ENCODE measurements around the gene AKAP8L. TPM values are rescaled to one million over a fixed set of nuclear protein-coding genes. Genes with fewer than 3 reads are reported as not detected.

Gene AKAP8L
- total and polyA plus RNA-seq, 2 experiments from 2014 or later: 88.7 to 155 TPM

DNA sequence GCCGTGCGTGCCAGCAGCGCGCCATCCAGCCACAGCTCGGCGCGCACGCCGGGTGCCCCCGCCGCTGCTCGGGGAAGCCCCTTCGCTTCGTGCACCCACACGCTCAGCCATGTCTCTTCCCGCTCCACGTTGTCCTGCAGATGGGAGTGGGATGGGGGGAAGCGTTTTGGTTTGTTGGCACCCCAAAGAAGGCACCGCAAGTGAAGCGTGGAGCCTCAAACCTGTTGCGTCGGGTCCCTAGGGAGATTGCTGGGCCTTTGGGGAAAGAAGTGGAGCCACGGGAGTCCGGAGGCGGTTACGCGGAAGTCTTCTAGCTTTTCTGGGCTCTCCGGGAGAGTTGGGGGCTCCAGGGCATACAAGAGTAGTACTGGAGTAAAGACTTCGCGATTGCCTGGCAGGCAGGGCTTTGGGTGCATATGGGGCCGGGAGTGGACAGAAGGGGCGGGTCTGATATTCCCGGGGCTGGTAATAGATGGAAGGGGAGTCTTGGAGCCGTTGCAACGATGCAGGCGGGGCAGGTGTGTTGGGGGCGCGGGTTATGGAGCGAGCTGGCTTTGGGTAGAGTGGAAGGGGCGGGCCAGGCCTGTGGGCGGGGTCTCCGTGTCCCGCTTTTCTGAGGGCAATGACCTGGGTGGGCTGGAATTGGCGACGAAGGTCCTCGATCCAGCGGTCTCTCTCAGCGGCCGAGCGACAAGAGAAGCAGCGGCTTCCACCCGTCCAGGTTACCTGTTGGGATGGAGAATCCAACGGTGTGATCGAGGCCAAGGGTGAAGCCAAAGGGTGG is 39.1 kb upstream of the AKAP8L start:
- TF ChIP-seq EZH2 (IDR thresholded peaks at IDR 0.05; ENCODE audit: borderline replicate concordance) (no peak), EZH2phosphoT487 (IDR thresholded peaks at IDR 0.05; ENCODE audit: low read depth, severe bottlenecking, unreplicated experiment) (no peak)
- TF ChIP-seq, protein P1, sequence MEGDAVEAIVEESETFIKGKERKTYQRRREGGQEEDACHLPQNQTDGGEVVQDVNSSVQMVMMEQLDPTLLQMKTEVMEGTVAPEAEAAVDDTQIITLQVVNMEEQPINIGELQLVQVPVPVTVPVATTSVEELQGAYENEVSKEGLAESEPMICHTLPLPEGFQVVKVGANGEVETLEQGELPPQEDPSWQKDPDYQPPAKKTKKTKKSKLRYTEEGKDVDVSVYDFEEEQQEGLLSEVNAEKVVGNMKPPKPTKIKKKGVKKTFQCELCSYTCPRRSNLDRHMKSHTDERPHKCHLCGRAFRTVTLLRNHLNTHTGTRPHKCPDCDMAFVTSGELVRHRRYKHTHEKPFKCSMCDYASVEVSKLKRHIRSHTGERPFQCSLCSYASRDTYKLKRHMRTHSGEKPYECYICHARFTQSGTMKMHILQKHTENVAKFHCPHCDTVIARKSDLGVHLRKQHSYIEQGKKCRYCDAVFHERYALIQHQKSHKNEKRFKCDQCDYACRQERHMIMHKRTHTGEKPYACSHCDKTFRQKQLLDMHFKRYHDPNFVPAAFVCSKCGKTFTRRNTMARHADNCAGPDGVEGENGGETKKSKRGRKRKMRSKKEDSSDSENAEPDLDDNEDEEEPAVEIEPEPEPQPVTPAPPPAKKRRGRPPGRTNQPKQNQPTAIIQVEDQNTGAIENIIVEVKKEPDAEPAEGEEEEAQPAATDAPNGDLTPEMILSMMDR (IDR thresholded peaks at IDR 0.05; ENCODE audit: poor library complexity): no peak
- H4K20me1 ChIP-seq (ENCODE audit: insufficient read depth, poor library complexity, severe bottlenecking): no peaks in the 10 kb centered on the region
- peak overlapping the region; percentile 72 for H3K4me2 ChIP-seq
- peaks cover 63% of the 10 kb centered on the region for H3K27me3 ChIP-seq
- H3K9me3 ChIP-seq (ENCODE audit: low read depth): no peaks in the 10 kb centered on the region
- no peaks in the 10 kb centered on the region for H3K9me2 ChIP-seq (replicated peaks; ENCODE audit: insufficient read depth)
- peaks cover 2% of the 10 kb centered on the region for H3K4me1 ChIP-seq (ENCODE audit: insufficient read depth)
- H3K79me2 ChIP-seq: no peaks in the 10 kb centered on the region
- H3K36me3 ChIP-seq (replicated peaks; ENCODE audit: insufficient read depth, low read depth): no peaks in the 10 kb centered on the region
- DNase-seq (ENCODE audit: low spot score): no peak
- H3K27ac ChIP-seq: no peak overlapping the region
- no peak overlapping the region for H3K4me3 ChIP-seq
- no peak overlapping the region for H2AFZ ChIP-seq
- WGBS (ENCODE audit: low lambda C conversion rate, missing lambda C conversion rate): 35% methylated on average over 43 of the region's 54 CpGs

DNA sequence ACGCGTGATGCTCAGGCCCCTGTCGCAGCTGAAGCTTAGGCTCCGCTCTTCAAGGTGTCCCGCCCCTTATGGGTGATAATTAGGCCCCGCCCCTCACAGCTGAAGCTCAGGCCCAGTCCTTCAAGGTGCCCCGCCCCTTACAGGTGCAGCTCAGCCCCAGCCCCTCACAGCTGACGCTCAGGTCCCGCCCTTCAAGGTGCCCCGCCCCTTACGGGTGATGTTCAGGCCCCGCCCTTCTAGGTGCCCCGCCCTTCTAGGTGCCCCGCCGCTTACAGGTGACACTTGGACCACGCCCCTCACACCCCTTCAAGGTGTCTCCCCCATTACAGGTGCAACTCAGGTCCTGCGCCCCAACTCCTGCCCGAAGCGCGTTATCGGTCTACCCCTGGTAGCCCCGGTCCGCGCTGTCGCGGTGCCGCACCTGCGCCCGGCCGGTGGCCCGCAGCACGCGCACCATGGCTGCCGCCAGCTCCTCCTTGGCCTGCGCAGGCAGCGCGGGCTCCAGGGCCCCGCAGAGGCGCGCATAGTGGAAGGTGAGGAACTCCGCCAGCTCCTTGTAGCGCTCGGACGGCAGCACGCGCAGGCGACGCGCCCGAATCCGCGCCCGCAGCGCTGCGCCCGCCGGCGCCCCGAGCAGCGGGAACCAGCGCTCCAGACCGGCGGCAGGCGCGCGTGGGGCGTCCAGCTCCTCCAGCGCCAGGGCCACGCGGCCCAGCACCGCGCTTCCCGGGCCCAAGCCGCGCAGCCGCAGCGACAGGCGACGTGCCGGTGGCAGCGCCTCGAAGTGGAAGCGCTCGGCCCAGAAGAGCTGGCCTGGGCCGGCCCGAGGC is 38.3 kb upstream of the AKAP8L start:
- no peak overlapping the region for H3K4me3 ChIP-seq
- WGBS (ENCODE audit: low lambda C conversion rate, missing lambda C conversion rate): 4% methylated on average over 56 of the region's 86 CpGs
- no peaks in the 10 kb centered on the region for H3K79me2 ChIP-seq
- H3K36me3 ChIP-seq (replicated peaks; ENCODE audit: insufficient read depth, low read depth): no peaks in the 10 kb centered on the region
- H3K27ac ChIP-seq: no peak overlapping the region
- no peaks in the 10 kb centered on the region for H4K20me1 ChIP-seq (ENCODE audit: insufficient read depth, poor library complexity, severe bottlenecking)
- H3K27me3 ChIP-seq: peaks cover 64% of the 10 kb centered on the region
- peak overlapping the region; percentile 72 for H3K4me2 ChIP-seq
- H3K9me2 ChIP-seq (replicated peaks; ENCODE audit: insufficient read depth): no peaks in the 10 kb centered on the region
- H2AFZ ChIP-seq: no peak overlapping the region
- H3K4me1 ChIP-seq (ENCODE audit: insufficient read depth): peaks cover 3% of the 10 kb centered on the region
- TF ChIP-seq EZH2 (IDR thresholded peaks at IDR 0.05; ENCODE audit: borderline replicate concordance): no peak
- peak; percentile 30 for TF ChIP-seq EZH2phosphoT487 (IDR thresholded peaks at IDR 0.05; ENCODE audit: low read depth, severe bottlenecking, unreplicated experiment)
- TF ChIP-seq, protein P1 (IDR thresholded peaks at IDR 0.05; ENCODE audit: poor library complexity): no peak
- peak; percentile 43 for DNase-seq (ENCODE audit: low spot score)
- H3K9me3 ChIP-seq (ENCODE audit: low read depth): no peaks in the 10 kb centered on the region

DNA sequence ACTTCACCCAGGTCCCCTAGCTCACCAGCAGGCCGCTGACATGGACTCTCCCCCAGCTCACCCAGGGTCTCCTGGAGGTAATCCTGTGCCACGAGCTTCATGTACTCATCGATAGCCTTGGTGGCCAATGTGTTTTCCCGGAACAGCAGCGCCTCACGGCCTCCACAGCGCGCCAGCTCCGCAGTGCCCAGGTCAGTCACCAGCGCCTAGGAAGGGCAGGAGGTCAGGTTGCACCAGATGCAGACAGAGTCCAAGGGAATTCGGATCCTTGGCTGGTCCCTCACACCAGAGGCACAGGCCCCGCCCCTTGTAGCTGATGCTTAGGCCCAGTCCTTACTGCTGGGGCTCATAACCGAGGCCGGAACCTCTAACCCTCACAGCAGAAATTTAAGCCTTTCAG is 37.7 kb upstream of the AKAP8L start:
- H3K79me2 ChIP-seq: no peaks in the 10 kb centered on the region

More for the DNA sequence above, 37.7 kb upstream of the AKAP8L start:
- WGBS (ENCODE audit: low lambda C conversion rate, missing lambda C conversion rate): 55% methylated on average over 14 of the region's 14 CpGs
- no peak for DNase-seq (ENCODE audit: low spot score)
- Histone ChIP-seq H3K27me3 (peaks cover 64% of the 10 kb centered on the region), H3K9me2 (replicated peaks; ENCODE audit: insufficient read depth) (no peaks in the 10 kb centered on the region), H3K4me1 (ENCODE audit: insufficient read depth) (peaks cover 3% of the 10 kb centered on the region), H3K4me2 (peak overlapping the region; percentile 72), H2AFZ (no peak overlapping the region), H3K36me3 (replicated peaks; ENCODE audit: insufficient read depth, low read depth) (no peaks in the 10 kb centered on the region), H4K20me1 (ENCODE audit: insufficient read depth, poor library complexity, severe bottlenecking) (no peaks in the 10 kb centered on the region), H3K9me3 (ENCODE audit: low read depth) (no peaks in the 10 kb centered on the region), H3K27ac (no peak overlapping the region), H3K4me3 (no peak overlapping the region)
- TF ChIP-seq, protein P1 (IDR thresholded peaks at IDR 0.05; ENCODE audit: poor library complexity): no peak
- no peak for TF ChIP-seq EZH2 (IDR thresholded peaks at IDR 0.05; ENCODE audit: borderline replicate concordance)
- no peak for TF ChIP-seq EZH2phosphoT487 (IDR thresholded peaks at IDR 0.05; ENCODE audit: low read depth, severe bottlenecking, unreplicated experiment)

All from hepatocyte (in vitro differentiated cells).